GM21390 (cell line): ENCODE data around the gene CHCHD4.
"Not testable (repeated sequence)": the region's sequence is repeated elsewhere in the genome, so short reads cannot be mapped to it uniquely, and the experiment has no call there.

Experiments
- ATAC-seq: cut with Tn5 transposase; IDR thresholded peaks from one replicate; pipeline ENCODE4 v1.9.1; 2021; ENCODE audit not compliant: unreplicated experiment

CHCHD4 gene

DNA sequence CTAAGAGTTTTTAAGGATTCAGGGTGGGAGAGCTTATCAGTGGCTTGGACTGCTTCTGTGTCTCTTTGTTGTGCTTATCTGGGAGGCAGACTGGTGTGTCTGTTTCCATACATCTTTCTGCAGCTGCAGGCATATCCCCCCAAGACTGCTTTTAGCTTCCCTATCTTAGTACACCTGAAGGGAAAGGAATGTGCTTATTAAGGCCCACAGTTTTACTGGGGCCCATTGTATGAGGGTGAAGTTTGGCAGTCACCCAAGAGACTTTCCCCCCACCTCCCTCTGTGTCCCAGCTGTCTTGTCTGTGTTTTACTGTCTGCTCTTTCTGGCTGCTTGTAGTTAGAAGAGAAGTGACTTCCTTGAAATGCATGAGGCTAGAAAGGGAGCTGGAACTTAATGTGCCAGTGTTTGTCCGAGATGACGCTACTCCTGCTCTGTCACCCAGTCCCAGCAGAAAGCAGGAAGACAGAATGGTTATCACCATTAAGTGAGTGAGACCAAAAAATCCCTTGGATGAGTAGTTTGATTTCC is 3.7 kb downstream of the CHCHD4 start:
- ATAC-seq, result not testable (repeated sequence)

DNA sequence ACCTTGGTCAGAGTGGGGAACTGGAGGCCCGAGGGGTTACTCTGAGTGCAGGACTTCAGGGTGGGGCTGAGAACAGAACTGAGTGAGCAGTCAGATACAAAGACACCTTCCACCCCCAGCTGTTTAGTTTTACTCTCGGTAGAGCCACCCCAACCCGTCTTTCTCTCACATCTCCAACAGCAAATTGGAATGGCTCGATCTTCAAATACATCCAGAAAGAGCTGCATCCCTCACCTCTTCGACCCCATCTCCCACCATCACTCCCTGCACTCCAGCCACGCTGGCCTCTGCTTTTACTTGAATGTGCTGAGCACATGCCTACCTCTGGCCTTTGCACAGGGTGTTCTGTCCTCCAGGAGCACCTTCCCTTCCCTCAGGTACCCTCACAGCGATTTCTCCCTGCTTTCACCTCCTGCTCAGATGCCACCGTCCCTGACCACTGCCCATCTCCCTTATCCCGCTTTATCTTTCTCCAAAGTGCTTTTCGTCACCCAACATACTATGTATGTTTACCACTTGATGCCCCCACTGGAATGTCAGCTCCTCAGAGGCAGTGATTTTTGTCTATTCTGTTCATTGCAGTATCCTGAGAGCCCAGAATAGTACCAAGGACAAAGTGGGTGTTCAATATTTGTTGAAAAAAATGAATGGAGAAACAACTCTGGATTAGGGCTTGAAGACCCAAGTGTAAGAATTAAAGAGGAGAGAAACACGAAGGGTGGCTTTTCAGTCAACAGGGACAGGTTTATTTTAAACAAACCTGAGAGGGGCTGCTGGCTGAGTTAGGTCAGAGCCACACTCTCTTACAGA is 4.4 kb downstream of the CHCHD4 start:
- no peak for ATAC-seq

DNA sequence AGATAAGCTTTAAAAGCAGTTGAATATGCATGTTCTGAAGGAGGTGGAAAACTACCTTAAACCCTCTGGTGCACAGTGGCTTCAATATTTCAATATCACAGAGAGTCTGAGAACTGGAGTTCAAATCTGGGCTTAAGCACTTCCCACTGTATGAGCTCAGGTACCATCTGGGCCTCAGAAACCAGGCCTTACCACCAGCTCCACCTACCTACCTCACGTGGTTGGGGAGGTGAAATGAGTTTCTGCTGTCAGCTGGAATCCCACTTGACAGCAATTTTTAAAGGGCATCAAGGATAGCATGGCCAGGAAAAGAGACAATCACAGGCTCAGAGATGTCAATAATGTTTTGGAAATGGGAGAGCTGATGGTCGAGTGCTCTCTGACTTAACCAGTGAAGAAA is 5.0 kb downstream of the CHCHD4 start:
- no peak for ATAC-seq

GRCh38 chr3:14118400-14119381 is 6.0 kb downstream of the CHCHD4 start:
- ATAC-seq, result no peak

GRCh38 chr3:14117468-14118399 is 6.9 kb downstream of the CHCHD4 start:
- no peak for ATAC-seq

GRCh38 chr3:14113965-14114635 is 10.6 kb downstream of the CHCHD4 start:
- no peak for ATAC-seq

- no peak for ATAC-seq
These were observed 14.0 kb downstream of the CHCHD4 start for GRCh38 chr3:14110699-14111098.

DNA sequence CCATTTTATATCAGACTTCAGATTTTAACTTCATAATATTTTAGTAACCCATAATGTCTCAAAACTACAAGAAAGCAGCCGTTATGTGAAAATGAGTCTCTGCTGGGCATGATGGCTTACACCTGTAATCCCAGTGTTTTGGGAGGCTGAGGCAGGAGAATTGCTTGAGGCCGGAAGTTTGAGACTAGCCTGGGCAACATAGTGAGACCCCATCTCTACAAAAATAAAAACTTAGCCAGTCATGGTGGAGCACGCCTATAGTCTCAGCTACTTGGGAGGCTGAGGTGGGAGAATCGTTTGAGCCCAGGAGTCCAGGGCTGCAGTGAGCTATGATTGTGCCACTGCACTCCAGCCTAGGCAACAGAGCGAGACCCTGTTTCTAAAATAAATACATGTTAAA is 14.8 kb downstream of the CHCHD4 start:
- not testable (repeated sequence) for ATAC-seq

DNA sequence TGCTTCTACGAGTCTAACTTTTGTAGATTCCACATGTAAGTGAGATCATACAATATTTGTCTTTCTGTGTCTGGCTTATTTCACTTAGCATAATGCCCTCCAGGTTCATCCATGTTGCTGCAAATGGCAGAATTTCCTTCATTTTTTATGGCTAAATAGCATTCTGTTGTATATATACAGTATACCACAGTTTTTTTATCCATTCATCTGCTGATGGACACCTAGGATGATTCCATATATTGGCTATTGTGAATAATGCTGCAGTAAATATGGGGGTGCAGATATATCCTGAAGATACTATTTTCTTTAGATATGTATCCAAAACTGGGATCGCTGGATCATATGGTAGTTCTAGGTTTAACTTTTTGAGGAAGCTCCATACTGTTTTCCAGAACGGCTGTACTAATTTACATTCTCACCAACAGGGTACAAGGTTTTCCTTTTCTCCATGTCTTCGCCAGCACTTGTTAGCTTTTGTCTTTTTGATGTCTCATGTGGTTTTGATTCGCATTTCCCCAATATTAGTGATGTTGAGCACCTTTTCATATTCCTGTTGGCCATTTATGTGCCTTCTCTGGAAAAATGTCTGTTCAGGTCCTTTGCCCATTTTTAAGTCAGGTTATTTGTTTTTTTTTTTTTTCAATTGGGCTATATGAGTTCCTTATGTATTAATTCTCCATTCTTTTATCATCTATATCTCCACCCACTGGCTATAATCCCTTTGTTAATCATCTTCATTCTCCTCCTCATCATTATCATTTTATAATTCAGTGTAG is 26.9 kb downstream of the CHCHD4 start:
- no peak for ATAC-seq

DNA sequence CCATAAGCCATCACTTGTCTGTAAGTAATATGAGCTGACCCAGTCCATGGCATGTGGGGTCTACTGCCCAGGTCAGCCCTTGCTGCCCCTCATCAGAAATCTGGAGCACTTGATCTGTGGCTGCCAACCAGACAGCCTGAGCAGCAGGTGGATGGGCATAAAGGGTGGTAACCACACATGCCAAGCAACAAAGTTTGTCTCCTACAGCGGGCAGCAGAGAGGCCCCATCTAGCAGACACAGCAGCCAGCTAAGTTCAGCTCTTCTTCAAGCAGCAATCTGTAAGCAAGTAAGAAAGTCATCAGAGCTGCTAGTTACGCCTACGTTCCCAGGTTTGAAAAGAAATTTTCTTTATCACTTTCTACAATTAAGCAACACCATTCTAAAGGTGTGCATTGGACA is 27.9 kb downstream of the CHCHD4 start:
- ATAC-seq, result no peak

DNA sequence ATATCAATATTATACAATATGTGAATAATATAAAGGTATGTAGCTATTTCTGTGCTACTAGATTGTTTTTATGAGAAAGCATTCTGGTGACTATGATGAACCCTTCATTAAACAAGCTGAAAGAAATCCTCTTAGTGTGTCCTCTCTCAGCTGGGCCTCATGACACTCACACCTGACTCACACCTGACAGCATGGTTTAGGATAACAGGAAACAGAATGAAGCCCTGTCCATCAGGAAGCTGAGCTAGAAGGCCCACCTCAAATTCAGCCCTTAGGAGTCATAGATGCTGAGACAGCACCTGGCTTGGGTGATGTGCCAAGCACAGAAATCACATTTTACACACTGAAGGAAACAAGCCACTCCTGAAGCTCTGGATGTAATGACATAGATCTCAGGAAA is 30.8 kb downstream of the CHCHD4 start:
- no peak for ATAC-seq

GRCh38 chr3:14092464-14092863 is 32.2 kb downstream of the CHCHD4 start:
- ATAC-seq, result no peak

DNA sequence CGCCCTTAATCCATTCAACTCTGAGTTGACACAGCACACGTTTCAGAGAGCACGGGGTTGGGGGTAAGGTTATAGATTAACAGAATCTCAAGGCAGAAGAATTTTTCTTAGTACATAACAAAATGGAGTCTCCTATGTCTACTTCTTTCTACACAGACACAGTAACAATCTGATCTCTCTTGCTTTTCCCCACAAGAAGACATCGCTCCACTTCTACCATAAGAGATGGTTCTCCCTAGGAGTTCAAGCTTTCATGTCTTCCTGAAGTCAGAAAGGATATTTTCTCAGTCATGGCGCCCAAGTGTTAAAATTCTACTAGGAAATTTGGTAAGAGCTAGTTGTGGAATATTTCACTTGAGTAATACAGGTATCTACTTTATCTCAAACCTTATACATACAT is 32.7 kb downstream of the CHCHD4 start:
- ATAC-seq, result not testable (repeated sequence)

- ATAC-seq, result not testable (repeated sequence)
These were observed 37.2 kb downstream of the CHCHD4 start for GRCh38 chr3:14087461-14087860.

GRCh38 chr3:14082108-14082657 is 42.5 kb downstream of the CHCHD4 start:
- ATAC-seq, result no peak

DNA sequence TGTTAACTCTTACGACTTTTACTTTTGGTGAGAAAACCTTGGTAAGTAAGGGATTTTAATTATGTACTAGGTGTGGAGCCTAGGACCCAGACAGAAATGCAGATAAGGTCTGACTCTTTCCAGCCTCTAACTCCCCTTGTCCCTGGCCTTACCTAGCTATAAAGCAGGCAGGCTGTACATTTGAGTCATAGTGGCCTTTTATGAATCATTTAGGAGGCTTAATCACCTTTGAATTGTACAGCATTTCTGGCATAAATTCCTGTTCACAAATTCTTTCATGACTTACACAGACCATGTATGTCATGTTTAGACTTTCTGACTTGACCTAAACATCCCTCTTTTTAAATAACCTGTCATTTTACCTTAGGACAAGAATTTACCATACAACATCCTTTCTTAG is 47.4 kb downstream of the CHCHD4 start:
- ATAC-seq, result no peak

- ATAC-seq, result not testable (repeated sequence)
These were observed 49.4 kb downstream of the CHCHD4 start for GRCh38 chr3:14075233-14075632.

DNA sequence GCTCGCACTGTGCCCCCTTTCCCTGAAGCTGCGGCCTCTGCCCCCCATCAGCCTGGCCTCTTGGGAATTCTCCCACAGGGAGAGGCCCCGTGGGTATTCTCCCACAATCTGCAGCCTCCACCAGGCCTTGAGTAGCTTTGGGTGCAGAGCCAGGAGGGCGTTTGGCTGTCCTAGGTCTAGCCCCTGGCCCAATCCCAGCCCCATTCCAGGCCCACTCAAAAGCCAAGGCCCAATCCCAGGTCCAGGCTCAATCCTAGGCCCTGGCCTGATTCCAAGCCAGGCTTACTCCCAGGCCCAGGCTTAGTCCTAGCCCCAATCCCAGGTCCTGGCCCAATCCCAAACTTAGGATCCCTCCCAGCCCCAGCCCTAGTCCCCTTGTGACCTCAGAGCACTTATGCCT is 59.8 kb downstream of the CHCHD4 start:
- ATAC-seq, result no peak

GRCh38 chr3:14063152-14063551 is 61.5 kb downstream of the CHCHD4 start:
- no peak for ATAC-seq
